ENCODE data around the gene ASCL2. TPM values are rescaled to one million over a fixed set of nuclear protein-coding genes. Genes with fewer than 3 reads are reported as not detected.

ASCL2 gene
- total and polyA plus RNA-seq, 10 of the 15 experiments (the other 5 are each of a cell fraction or from before 2014, with no cell fraction given) = not detected

GRCh38 chr11:2305140-2305778 is 34.9 kb upstream of the ASCL2 start:
- CTCF ChIA-PET = interaction anchor here (0.6 to 11.0 kb wide), 24 partner anchors 15 to 595 kb away, joined by 3 to 271 read pairs (median 4); partner anchors contain the start of genes CD81 and TSSC4
- Histone ChIP-seq H3K4me2 (ENCODE audit: control insufficient read depth, insufficient read depth) (no peak overlapping the region), H3K79me2 (ENCODE audit: control insufficient read depth, insufficient read depth, low read length) (no peaks in the 10 kb centered on the region), H3K27ac (ENCODE audit: control insufficient read depth, insufficient read depth) (no peak overlapping the region), H2AFZ (ENCODE audit: control insufficient read depth, low read depth, low read length) (no peak overlapping the region), H3K27me3 (replicated peaks in 1 of 2; ENCODE audit: control insufficient read depth in 2 of 2, insufficient read depth in 2 of 2, low read length in 1 of 2) (no peaks in the 10 kb centered on the region; a peak in 1 of 4 replicates), H3K4me3 (no peak overlapping the region), H3K9me3 (replicated peaks; ENCODE audit: control insufficient read depth, insufficient read depth, low read length) (no peaks in the 10 kb centered on the region), H3K9ac (ENCODE audit: control insufficient read depth, insufficient read depth, low read length) (no peak overlapping the region), H3K36me3 (ENCODE audit: control insufficient read depth in 2 of 2, insufficient read depth in 2 of 2, low read length in 1 of 2) (no peaks in the 10 kb centered on the region), H4K20me1 (ENCODE audit: control insufficient read depth, insufficient read depth) (no peaks in the 10 kb centered on the region), H3K4me1 (ENCODE audit: control insufficient read depth, insufficient read depth, low read length) (no peaks in the 10 kb centered on the region)
- POLR2A ChIA-PET = interaction anchor here (0.7 to 1.4 kb wide), 2 partner anchors 94 to 115 kb away, joined by 3 to 4 read pairs; no protein-coding TSS in a partner anchor
- no peak for FAIRE-seq
- in situ Hi-C loops (cut with MboI) (no loop called here), intact Hi-C loops (cut with micrococcal nuclease; ENCODE audit: unreplicated experiment) (loop anchor here (1.0 to 2.0 kb wide), 3 partner anchors 93 to 226 kb away; no protein-coding TSS in a partner anchor)
- SMC1A ChIA-PET (ENCODE audit: uncharacterized antibody, unreplicated experiment) = interaction anchor here (0.9 to 3.9 kb wide), 6 partner anchors 18 to 115 kb away, joined by 3 to 60 read pairs (median 4); partner anchors contain the start of gene TSSC4
- RAD21 ChIA-PET (ENCODE audit: unreplicated experiment) = interaction anchor here (0.6 to 7.3 kb wide), 16 partner anchors 11 to 582 kb away, joined by 3 to 187 read pairs (median 3); partner anchors contain the start of genes CD81 and TSSC4
- peak; percentile 92 for ATAC-seq
- peak; percentile 4 for DNase-seq (ENCODE audit: low read depth, low spot score)
- WGBS (ENCODE audit: insufficient coverage, insufficient replicate concordance, low lambda C conversion rate, missing lambda C conversion rate) = 22% methylated on average over 10 of the region's 10 CpGs
- BruUV-seq (replicated peaks) = no TSS peak
- no peak for TF ChIP-seq HDAC6 (IDR thresholded peaks at IDR 0.05; ENCODE audit: unreplicated experiment)
- 0 out of 2 replicates have a peak, but pooled peaks have one; percentile 18 for TF ChIP-seq ZNF592 (IDR thresholded peaks at IDR 0.05)
- TF ChIP-seq EGR1 (IDR thresholded peaks at IDR 0.05; ENCODE audit: borderline replicate concordance in 1 of 2, low read depth in 2 of 2, low read length in 2 of 2) = no peak
- TF ChIP-seq TARDBP (IDR thresholded peaks at IDR 0.05; ENCODE audit: borderline replicate concordance) = no peak
- no peak for TF ChIP-seq CBX3 (IDR thresholded peaks at IDR 0.05; ENCODE audit: borderline replicate concordance, low read depth)
- TF ChIP-seq RBBP5 (conservative IDR thresholded peaks at IDR 0.05) = no peak
- no peak for TF ChIP-seq TAF1 (IDR thresholded peaks at IDR 0.05; ENCODE audit: borderline replicate concordance, low read depth, low read length)
- TF ChIP-seq SMAD1 (IDR thresholded peaks at IDR 0.05; ENCODE audit: low read depth, partially characterized antibody) = no peak
- TF ChIP-seq IRF4 (IDR thresholded peaks at IDR 0.05; ENCODE audit: low read depth, low read length) = 0 out of 2 replicates have a peak, but pooled peaks have one; percentile 23
- no peak for TF ChIP-seq BRCA1 (IDR thresholded peaks at IDR 0.05; ENCODE audit: low read depth, low read length)
- TF ChIP-seq SRF (IDR thresholded peaks at IDR 0.05; ENCODE audit: low read depth in 2 of 2, low read length in 2 of 2) = no peak
- TF ChIP-seq PBX3 (IDR thresholded peaks at IDR 0.05; ENCODE audit: insufficient replicate concordance, low read depth, low read length) = no peak
- peak; percentile 68; the same call in 1 of the 2 replicates for TF ChIP-seq YY1 (IDR thresholded peaks at IDR 0.05; ENCODE audit: low read depth, low read length)
- TF ChIP-seq SKIL (IDR thresholded peaks at IDR 0.05; ENCODE audit: low read depth, poor library complexity, severe bottlenecking) = no peak
- no peak for TF ChIP-seq EP300 (IDR thresholded peaks at IDR 0.05; ENCODE audit: borderline replicate concordance in 1 of 2, control insufficient read depth in 1 of 2, low read depth in 2 of 2, low read length in 2 of 2)
